Kidney epithelial cell (primary cell): Measurements from ENCODE around the gene FAM241B. TPM values are rescaled to one million over a fixed set of nuclear protein-coding genes. Genes with fewer than 3 reads are reported as not detected.

ENCODE experiments used
- DNase-seq: peaks from one replicate; pipeline ENCODE4 v3.0.0-alpha.2; 2010; ENCODE audit warnings: low read depth
- H3K27me3 ChIP-seq: 2 replicates; pipeline ENCODE4 v1.6.0; 2011; ENCODE audit warnings: low read length; ENCODE audit not compliant: control insufficient read depth, insufficient read depth
- H3K36me3 ChIP-seq: 2 replicates; pipeline ENCODE4 v1.5.1; 2011; ENCODE audit warnings: low read length; ENCODE audit not compliant: control insufficient read depth, insufficient read depth
- H3K4me3 ChIP-seq: 2 replicates; pipeline ENCODE4 v1.5.1; 2011; ENCODE audit warnings: low read depth, mild to moderate bottlenecking, control low read depth, low read length
- total RNA-seq: library from RNA; depleted of rRNA; stranded (reverse); fragments of >200 nt; gene quantifications from 2 replicates; pipeline ENCODE4 v1.2.3, GENCODE V29; 2015
- TF ChIP-seq, protein P1 (sequence below): IDR thresholded peaks from 2 replicates; pipeline ENCODE4 v1.5.1; 2011; ENCODE audit warnings: mild to moderate bottlenecking, moderate library complexity, low read length, control low read depth, inconsistent platforms; ENCODE audit not compliant: insufficient read depth, poor library complexity, severe bottlenecking

The FAM241B gene
- total RNA-seq, 1 donor from 2014 or later, result 14.0 TPM

DNA sequence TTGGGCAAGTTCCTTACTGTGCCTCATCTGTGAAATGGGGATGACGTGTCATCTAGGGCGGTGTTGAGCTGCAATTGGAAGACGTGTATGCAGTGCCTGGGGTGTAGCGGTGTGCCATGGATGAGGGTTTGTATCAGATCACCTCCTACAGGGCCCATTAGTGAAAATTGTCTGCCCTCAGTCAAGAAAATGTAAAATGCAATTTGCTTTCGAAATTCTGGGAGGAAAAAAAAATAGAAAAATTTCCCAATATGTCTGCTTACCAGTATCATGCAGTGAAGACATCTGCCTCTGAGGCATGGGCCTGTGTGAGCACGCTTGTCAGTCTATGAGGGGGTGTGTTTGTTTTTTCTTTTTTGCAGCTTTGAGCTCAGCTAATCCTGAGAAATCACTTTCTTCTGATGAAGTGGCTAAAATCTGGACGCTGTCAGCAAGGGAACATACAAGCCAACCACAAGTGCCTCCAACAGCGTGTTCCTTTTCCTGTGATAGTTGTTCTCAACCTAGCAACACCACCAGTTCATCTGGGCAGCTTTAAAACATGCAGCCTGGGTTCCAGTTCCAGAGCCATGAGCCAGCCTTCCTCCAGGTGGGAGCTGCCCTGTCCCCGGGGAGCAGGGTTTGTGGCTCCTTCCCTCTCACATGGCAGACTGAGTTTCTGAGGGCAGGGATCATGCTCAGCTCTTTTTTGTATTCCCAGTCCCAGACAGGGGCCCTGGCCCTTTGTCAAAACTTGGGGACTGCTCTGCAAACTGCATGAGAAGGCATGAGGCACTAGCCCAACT is 10.3 kb downstream of the FAM241B start:
- peaks cover 14% of the 10 kb centered on the region for H3K27me3 ChIP-seq
- DNase-seq, result no peak
- H3K36me3 ChIP-seq, result peaks cover 2% of the 10 kb centered on the region
- TF ChIP-seq, protein P1, sequence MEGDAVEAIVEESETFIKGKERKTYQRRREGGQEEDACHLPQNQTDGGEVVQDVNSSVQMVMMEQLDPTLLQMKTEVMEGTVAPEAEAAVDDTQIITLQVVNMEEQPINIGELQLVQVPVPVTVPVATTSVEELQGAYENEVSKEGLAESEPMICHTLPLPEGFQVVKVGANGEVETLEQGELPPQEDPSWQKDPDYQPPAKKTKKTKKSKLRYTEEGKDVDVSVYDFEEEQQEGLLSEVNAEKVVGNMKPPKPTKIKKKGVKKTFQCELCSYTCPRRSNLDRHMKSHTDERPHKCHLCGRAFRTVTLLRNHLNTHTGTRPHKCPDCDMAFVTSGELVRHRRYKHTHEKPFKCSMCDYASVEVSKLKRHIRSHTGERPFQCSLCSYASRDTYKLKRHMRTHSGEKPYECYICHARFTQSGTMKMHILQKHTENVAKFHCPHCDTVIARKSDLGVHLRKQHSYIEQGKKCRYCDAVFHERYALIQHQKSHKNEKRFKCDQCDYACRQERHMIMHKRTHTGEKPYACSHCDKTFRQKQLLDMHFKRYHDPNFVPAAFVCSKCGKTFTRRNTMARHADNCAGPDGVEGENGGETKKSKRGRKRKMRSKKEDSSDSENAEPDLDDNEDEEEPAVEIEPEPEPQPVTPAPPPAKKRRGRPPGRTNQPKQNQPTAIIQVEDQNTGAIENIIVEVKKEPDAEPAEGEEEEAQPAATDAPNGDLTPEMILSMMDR, result no peak
- no peak overlapping the region for H3K4me3 ChIP-seq

DNA sequence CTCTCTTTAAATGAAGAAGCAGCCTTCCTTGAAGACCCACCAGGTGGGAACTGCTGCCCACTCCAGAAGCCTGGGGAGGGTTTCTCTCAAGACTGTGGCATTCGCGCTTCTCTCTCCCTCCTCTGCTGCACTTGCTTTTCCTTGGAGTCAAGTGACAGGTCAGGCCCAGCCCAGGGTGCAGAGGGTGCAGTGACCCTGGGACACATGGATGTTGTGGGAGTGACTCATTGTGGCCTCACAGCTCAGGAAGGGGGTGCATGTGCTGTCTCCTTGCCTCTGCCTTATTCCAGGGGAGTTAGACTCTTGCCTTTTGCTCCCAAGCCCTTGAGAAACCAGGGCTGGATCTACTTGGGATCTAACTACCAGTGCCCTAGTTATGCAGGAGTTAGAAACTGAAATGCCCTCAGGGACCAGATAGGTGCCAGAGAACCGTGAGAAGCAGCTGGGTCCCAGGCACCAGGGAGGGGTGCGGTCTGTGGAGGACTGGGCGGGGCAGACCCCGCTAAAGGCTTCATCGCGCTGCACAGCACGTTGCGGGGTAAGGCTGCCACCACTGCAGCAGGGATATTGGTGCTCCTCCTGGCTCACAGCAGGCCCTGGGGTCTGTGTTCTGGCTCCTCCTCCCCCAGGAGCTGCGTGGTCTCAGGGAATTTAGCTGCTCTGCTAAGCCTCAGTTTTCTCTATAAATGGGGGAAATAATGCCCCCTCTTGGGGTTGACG is 11.4 kb downstream of the FAM241B start:
- Histone ChIP-seq H3K36me3 (peaks cover 2% of the 10 kb centered on the region), H3K27me3 (peaks cover 14% of the 10 kb centered on the region), H3K4me3 (no peak overlapping the region)
- TF ChIP-seq, protein P1, result no peak
- DNase-seq, result no peak

DNA sequence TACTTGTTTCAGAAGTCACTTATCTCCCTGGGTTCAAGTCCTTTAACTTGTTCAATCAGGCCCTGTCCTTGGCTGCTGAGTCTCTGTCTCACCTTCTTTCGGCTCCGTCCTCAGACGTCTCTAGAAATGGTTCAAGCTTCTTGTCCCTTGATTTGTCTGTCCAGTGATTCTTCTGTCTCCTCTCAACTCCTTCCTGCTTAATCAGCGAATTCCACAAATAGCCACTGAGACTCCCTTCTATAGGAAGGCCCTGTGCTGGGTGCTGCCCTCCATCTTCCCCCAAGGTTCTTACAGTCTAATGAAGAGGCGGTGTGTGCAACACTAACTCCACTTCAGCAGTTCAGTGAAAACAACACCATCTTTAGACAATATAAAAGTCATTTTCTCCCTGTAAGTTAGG is 12.7 kb downstream of the FAM241B start:
- DNase-seq, result no peak
- H3K36me3 ChIP-seq, result no peaks in the 10 kb centered on the region
- no peak overlapping the region for H3K4me3 ChIP-seq
- TF ChIP-seq, protein P1, result no peak
- H3K27me3 ChIP-seq, result peaks cover 14% of the 10 kb centered on the region

DNA sequence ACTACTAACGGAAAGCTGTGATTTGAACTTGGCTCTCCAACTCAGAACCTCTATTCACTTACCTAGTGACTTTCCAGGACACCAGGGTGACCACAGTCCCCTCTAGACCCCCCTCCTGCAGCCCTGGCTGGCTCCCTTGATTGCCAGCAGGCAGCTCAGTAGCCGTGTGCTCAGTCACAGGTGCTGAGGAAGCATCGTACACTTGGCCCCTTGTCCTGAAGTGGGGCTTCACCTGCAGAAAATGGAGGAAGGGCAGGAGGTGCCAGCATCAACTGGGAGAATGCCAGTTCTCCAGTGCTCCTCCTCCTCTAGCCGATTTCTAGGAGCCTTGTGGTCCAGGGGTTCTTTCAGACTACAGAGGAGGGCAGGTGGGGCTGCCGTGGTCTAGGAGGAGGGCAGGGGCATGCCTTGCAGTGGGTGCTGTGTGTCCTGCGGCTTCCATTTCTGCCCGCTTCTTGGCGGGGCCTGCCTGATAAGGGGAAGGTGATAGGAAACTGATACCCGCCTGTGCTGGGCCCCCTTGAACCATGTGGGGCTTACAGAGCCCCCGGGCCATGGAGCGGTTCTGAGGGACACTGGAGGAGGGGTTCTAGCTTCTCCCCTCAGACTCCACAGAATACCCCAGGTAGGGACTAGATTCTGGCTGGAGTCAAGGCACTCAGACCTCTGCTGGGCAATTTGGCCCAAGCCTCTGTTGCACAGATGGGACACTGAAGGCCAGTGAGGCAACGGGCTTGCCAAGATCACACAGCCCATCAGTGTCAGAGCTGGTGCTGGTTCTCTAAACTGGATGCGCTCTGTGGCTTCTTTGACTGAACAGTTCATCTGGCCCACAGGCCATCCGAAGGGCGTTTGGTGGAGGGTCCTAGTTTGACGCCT is 14.0 kb downstream of the FAM241B start:
- no peak for DNase-seq
- TF ChIP-seq, protein P1, result no peak

DNA sequence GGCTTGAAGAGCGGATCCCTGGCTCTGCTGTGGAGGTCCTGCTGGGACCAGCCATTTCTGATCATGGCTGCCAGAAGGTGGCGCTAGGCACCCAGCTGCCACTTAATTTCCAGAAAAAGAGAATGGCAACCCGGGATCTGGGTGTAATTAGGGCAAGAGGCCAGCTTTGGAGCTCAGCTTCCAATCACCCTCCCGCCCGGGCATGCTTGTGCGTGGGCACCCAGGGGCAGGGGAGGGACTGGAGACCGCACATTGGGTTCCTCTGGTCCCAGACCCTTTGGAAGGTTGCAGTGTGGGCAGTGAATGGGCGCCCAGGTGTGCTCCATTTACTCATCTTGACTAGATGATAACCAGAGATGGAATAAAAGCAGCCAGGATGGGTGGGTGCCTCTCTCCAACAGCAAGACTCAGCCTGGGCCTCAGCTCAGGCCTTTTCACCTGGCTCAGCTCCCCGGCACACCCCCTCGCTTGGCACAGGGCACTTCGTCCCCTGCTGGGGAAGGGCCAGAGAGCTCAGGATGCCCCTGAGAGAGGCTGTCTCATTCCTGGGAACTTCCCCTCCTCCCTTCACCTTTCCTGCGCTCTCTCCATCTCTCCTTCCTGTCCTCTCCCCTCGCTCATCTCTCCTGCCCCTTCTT is 14.7 kb downstream of the FAM241B start:
- Histone ChIP-seq H3K27me3 (peaks cover 15% of the 10 kb centered on the region), H3K4me3 (no peak overlapping the region), H3K36me3 (no peaks in the 10 kb centered on the region)
- TF ChIP-seq, protein P1, result peak; percentile 80
- no peak for DNase-seq

More for the DNA sequence above, 14.0 kb downstream of the FAM241B start:
- no peaks in the 10 kb centered on the region for H3K36me3 ChIP-seq
- no peak overlapping the region for H3K4me3 ChIP-seq
- peaks cover 14% of the 10 kb centered on the region for H3K27me3 ChIP-seq
